K562 (cell line): Measurements from ENCODE around the gene MDC1. TPM values are rescaled to one million over a fixed set of nuclear protein-coding genes. Genes with fewer than 3 reads are reported as not detected.

ENCODE experiments used
- BRCA1 ChIP-seq, 2 experiments: fragments of 450-650 bp in 1 of 2; sonication (generic) in 1 of 2; formaldehyde crosslinking in 1 of 2; IDR thresholded peaks; 2 replicates each; pipeline versions ENCODE4 v1.5.0 to v1.6.1; 2017 to 2020; ENCODE audit warnings: mild to moderate bottlenecking in 1 of 2, missing genetic modification reagents in 1 of 2
- NCOA2 ChIP-seq, 2 experiments: fragments of 450-650 bp; IDR thresholded peaks; 2 replicates each; pipeline ENCODE4 v1.6.1; 2018; ENCODE audit warnings: mild to moderate bottlenecking in 2 of 2, moderate library complexity in 1 of 2; ENCODE audit not compliant: partially characterized antibody in 2 of 2
- NFATC3 ChIP-seq: fragments of 450-650 bp; IDR thresholded peaks from 2 replicates; pipeline ENCODE4 v1.6.1; 2017; ENCODE audit warnings: mild to moderate bottlenecking
- PCBP2 ChIP-seq: fragments of 200-400 bp; formaldehyde crosslinking; IDR thresholded peaks from 2 replicates; pipeline ENCODE4 v1.6.1; 2018; ENCODE audit warnings: low read length, low read depth, mild to moderate bottlenecking, moderate library complexity; ENCODE audit not compliant: poor library complexity, severe bottlenecking
- POLR2H ChIP-seq: IDR thresholded peaks from 2 replicates; pipeline ENCODE4 v1.6.1; 2016; ENCODE audit warnings: missing genetic modification characterization, low read depth, mild to moderate bottlenecking, control low read depth, missing compliant biosample characterization, moderate library complexity
- SIRT6 ChIP-seq: IDR thresholded peaks from one replicate; pipeline ENCODE4 v1.6.1; 2012; ENCODE audit warnings: low read depth, mild to moderate bottlenecking, control low read depth, inconsistent platforms, low read length, moderate library complexity
- SMARCC2 ChIP-seq: fragments of 450-650 bp; IDR thresholded peaks from 2 replicates; pipeline ENCODE4 v1.6.1; 2017; ENCODE audit warnings: antibody characterized with exemption, moderate library complexity, mild to moderate bottlenecking, low read depth
- SNIP1 ChIP-seq: fragments of 450-650 bp; IDR thresholded peaks from 2 replicates; pipeline ENCODE4 v1.7.1; 2017; ENCODE audit warnings: low read depth, mild to moderate bottlenecking
- YY1 ChIP-seq, 3 experiments: IDR thresholded peaks; 2 replicates each; pipeline ENCODE4 v1.6.1; 2011; ENCODE audit warnings: low read length in 2 of 3, mild to moderate bottlenecking in 2 of 3, moderate library complexity in 2 of 3, borderline replicate concordance in 1 of 3, control low read depth in 1 of 3, low read depth in 1 of 3; ENCODE audit not compliant: insufficient read depth in 3 of 3, insufficient replicate concordance in 2 of 3, control insufficient read depth in 1 of 3, insufficient read length in 1 of 3; ENCODE audit errors: extremely low read depth in 1 of 3
- ZNF23 ChIP-seq: fragments of 250-450 bp; sonication (Bioruptor Pico); IDR thresholded peaks from 2 replicates; pipeline ENCODE4 v1.4.0; 2020; ENCODE audit warnings: mild to moderate bottlenecking
- ZNF384 ChIP-seq: IDR thresholded peaks from 2 replicates; pipeline ENCODE4 v1.6.1; 2012; ENCODE audit warnings: low read depth, low read length, improper control_type of control experiment
- polyA plus RNA-seq, 8 experiments: library from polyadenylated mRNA; depleted of rRNA in 4 of 8; stranded (reverse) in 5 of 8; unstranded in 3 of 8; fragments of >200 nt; fragmentation: Nextera tagmentation in 2 of 8; fragmentation: Illumina TruSeq in 1 of 8; extraction: Ambion mirVana in 2 of 8; extraction: Trizol in 1 of 8; gene quantifications; 2 replicates each; pipeline versions ENCODE4 v1.2.1 to v1.2.3, GENCODE V29; 2011 to 2014; ENCODE audit warnings: inconsistent platforms in 1 of 8, missing spikeins in 1 of 8
- total RNA-seq, 7 experiments: library from RNA; depleted of rRNA in 6 of 7; stranded (reverse); fragments of >200 nt in 6 of 7; fragmentation: Illumina TruSeq in 2 of 7; extraction: Trizol in 2 of 7; gene quantifications; 2 replicates each; pipeline versions ENCODE4 v1.2.1 to v1.2.3, GENCODE V29; 2011 to 2021; ENCODE audit warnings: low replicate concordance in 1 of 7
- TF ChIP-seq, protein P1 (sequence below): sonication (generic); formaldehyde crosslinking; IDR thresholded peaks from 2 replicates; pipeline ENCODE4 v1.8.0; 2023; ENCODE audit warnings: missing genetic modification reagents, mild to moderate bottlenecking, borderline replicate concordance
- TF ChIP-seq, protein P2 (sequence below): fragments of 250-450 bp; sonication (Bioruptor Pico); IDR thresholded peaks from 2 replicates; pipeline ENCODE4 v1.5.0; 2020; ENCODE audit warnings: mild to moderate bottlenecking
- TF ChIP-seq, protein P3 (sequence below): sonication (generic); formaldehyde crosslinking; IDR thresholded peaks from 2 replicates; pipeline ENCODE4 v1.8.0; 2023; ENCODE audit warnings: mild to moderate bottlenecking, missing genetic modification reagents
- TF ChIP-seq, protein P4 (sequence below): fragments of 250-450 bp; sonication (Bioruptor Pico); IDR thresholded peaks from 2 replicates; pipeline ENCODE4 v1.5.0; 2021

The MDC1 gene
- total and polyA plus RNA-seq, 9 of the 15 experiments (the other 6 are each of a cell fraction or from before 2014, with no cell fraction given), result 8.2 to 114 (median 20.0) TPM

DNA sequence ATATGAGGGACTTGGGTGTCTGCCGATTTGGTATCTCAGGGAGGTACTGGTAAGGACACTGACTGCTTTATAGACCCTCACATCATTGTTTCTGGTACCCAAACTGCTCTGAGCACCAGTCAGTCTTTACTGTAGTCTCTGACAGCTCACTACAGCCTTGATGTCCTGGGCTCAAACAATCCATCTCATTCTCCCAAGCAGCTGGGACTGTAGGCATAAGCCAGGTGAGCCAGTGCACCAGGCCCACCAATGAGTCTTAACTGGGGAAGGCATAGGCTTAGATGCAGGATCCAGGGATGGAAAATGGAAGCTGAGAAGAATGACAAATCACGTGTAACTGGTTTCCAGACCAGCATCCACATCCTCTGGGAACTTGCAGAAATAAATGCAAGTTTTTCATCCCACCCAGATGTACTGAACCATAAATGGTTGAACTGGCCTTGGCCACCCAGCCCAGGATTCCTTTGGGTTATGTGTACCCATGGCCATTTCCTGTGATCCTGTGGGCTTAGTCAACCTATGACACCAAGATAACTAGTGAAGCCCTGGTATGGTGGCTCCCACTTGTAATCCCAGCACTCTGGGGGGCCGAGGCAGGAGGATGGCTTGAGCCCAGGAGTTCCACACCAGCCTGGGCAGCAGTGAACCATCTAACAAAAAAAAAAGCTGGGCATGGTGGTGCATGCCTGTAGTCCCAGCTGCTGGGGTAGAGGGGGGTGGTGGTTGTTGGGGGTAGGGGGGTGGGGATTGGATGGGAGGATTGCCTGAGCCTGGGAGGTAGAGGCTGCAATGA lies 8.8 kb upstream of the MDC1 start (continued):
- TF ChIP-seq SNIP1 (no peak), NCOA2 (IDR thresholded peaks at IDR 0.05; ENCODE audit: partially characterized antibody in 2 of 2) (no peak), PCBP2 (no peak), YY1 (IDR thresholded peaks at IDR 0.05; ENCODE audit: borderline replicate concordance in 1 of 3, control insufficient read depth in 1 of 3, extremely low read depth in 1 of 3, insufficient read depth in 3 of 3, insufficient read length in 1 of 3, insufficient replicate concordance in 2 of 3, low read depth in 1 of 3, low read length in 2 of 3) (no peak), SMARCC2 (no peak), NFATC3 (no peak), ZNF23 (CRISPR knock-in tag) (0 out of 2 replicates have a peak, but pooled peaks have one; percentile 17), BRCA1 (IDR thresholded peaks at IDR 0.05) (no peak), BRCA1 (CRISPR knock-in tag; IDR thresholded peaks at IDR 0.05) (no peak), POLR2H (tag) (no peak), SIRT6 (peak; percentile 95), ZNF384 (no peak)
- TF ChIP-seq, protein P1, sequence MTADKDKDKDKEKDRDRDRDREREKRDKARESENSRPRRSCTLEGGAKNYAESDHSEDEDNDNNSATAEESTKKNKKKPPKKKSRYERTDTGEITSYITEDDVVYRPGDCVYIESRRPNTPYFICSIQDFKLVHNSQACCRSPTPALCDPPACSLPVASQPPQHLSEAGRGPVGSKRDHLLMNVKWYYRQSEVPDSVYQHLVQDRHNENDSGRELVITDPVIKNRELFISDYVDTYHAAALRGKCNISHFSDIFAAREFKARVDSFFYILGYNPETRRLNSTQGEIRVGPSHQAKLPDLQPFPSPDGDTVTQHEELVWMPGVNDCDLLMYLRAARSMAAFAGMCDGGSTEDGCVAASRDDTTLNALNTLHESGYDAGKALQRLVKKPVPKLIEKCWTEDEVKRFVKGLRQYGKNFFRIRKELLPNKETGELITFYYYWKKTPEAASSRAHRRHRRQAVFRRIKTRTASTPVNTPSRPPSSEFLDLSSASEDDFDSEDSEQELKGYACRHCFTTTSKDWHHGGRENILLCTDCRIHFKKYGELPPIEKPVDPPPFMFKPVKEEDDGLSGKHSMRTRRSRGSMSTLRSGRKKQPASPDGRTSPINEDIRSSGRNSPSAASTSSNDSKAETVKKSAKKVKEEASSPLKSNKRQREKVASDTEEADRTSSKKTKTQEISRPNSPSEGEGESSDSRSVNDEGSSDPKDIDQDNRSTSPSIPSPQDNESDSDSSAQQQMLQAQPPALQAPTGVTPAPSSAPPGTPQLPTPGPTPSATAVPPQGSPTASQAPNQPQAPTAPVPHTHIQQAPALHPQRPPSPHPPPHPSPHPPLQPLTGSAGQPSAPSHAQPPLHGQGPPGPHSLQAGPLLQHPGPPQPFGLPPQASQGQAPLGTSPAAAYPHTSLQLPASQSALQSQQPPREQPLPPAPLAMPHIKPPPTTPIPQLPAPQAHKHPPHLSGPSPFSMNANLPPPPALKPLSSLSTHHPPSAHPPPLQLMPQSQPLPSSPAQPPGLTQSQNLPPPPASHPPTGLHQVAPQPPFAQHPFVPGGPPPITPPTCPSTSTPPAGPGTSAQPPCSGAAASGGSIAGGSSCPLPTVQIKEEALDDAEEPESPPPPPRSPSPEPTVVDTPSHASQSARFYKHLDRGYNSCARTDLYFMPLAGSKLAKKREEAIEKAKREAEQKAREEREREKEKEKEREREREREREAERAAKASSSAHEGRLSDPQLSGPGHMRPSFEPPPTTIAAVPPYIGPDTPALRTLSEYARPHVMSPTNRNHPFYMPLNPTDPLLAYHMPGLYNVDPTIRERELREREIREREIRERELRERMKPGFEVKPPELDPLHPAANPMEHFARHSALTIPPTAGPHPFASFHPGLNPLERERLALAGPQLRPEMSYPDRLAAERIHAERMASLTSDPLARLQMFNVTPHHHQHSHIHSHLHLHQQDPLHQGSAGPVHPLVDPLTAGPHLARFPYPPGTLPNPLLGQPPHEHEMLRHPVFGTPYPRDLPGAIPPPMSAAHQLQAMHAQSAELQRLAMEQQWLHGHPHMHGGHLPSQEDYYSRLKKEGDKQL, result no peak
- TF ChIP-seq, protein P2, sequence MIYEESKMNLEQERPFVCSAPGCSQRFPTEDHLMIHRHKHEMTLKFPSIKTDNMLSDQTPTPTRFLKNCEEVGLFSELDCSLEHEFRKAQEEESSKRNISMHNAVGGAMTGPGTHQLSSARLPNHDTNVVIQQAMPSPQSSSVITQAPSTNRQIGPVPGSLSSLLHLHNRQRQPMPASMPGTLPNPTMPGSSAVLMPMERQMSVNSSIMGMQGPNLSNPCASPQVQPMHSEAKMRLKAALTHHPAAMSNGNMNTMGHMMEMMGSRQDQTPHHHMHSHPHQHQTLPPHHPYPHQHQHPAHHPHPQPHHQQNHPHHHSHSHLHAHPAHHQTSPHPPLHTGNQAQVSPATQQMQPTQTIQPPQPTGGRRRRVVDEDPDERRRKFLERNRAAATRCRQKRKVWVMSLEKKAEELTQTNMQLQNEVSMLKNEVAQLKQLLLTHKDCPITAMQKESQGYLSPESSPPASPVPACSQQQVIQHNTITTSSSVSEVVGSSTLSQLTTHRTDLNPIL, result peak; percentile 45; the same call in 1 of the 2 replicates
- TF ChIP-seq, protein P3, sequence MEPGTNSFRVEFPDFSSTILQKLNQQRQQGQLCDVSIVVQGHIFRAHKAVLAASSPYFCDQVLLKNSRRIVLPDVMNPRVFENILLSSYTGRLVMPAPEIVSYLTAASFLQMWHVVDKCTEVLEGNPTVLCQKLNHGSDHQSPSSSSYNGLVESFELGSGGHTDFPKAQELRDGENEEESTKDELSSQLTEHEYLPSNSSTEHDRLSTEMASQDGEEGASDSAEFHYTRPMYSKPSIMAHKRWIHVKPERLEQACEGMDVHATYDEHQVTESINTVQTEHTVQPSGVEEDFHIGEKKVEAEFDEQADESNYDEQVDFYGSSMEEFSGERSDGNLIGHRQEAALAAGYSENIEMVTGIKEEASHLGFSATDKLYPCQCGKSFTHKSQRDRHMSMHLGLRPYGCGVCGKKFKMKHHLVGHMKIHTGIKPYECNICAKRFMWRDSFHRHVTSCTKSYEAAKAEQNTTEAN (CRISPR knock-in tag), result no peak
- TF ChIP-seq, protein P4, sequence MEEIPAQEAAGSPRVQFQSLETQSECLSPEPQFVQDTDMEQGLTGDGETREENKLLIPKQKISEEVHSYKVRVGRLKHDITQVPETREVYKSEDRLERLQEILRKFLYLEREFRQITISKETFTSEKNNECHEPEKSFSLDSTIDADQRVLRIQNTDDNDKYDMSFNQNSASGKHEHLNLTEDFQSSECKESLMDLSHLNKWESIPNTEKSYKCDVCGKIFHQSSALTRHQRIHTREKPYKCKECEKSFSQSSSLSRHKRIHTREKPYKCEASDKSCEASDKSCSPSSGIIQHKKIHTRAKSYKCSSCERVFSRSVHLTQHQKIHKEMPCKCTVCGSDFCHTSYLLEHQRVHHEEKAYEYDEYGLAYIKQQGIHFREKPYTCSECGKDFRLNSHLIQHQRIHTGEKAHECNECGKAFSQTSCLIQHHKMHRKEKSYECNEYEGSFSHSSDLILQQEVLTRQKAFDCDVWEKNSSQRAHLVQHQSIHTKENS (CRISPR knock-in tag), result 0 out of 2 replicates have a peak, but pooled peaks have one; percentile 39
